ENCODE measurements around the gene NCL.

DNA sequence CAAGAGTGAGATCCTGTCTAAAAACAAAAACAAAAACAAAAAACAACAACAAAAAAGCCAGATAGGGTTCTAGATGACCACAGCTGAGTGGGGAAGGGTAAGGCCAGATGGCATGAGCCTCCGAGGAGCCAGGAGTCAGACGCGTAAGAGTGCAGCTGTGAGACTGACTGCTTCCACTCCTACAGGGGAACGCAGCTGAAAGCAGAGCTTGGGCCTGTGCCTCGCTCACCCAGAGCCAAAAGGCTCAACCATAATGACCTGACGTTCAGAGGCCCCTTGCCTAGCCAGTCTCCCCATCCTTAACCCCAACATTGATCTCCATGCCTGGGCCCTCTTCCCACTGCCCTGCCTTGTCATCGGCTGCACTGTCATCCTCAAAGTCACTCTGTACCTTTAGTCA lies 26.5 kb upstream of the NCL start:
- TF ChIP-seq, protein P1, sequence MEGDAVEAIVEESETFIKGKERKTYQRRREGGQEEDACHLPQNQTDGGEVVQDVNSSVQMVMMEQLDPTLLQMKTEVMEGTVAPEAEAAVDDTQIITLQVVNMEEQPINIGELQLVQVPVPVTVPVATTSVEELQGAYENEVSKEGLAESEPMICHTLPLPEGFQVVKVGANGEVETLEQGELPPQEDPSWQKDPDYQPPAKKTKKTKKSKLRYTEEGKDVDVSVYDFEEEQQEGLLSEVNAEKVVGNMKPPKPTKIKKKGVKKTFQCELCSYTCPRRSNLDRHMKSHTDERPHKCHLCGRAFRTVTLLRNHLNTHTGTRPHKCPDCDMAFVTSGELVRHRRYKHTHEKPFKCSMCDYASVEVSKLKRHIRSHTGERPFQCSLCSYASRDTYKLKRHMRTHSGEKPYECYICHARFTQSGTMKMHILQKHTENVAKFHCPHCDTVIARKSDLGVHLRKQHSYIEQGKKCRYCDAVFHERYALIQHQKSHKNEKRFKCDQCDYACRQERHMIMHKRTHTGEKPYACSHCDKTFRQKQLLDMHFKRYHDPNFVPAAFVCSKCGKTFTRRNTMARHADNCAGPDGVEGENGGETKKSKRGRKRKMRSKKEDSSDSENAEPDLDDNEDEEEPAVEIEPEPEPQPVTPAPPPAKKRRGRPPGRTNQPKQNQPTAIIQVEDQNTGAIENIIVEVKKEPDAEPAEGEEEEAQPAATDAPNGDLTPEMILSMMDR (conservative IDR thresholded peaks at IDR 0.05): no peak
- no peak for TF ChIP-seq EZH2 (IDR thresholded peaks at IDR 0.05; ENCODE audit: low read depth)

All from PC-9 (cell line).